Loucy (cell line): Measurements from ENCODE around the gene DLG1.

Experiments
- EZH2phosphoT487 ChIP-seq: fragments of 200-600 bp; IDR thresholded peaks from 2 replicates; pipeline ENCODE4 v1.6.1; 2018; ENCODE audit warnings: antibody characterized with exemption, mild to moderate bottlenecking, moderate library complexity, borderline replicate concordance
- TF ChIP-seq, protein P1 (sequence below): fragments of 200-600 bp; sonication (generic); conservative IDR thresholded peaks from 2 replicates; pipeline ENCODE4 v1.5.1; 2014; ENCODE audit warnings: mild to moderate bottlenecking, antibody characterized with exemption, low read length

DNA sequence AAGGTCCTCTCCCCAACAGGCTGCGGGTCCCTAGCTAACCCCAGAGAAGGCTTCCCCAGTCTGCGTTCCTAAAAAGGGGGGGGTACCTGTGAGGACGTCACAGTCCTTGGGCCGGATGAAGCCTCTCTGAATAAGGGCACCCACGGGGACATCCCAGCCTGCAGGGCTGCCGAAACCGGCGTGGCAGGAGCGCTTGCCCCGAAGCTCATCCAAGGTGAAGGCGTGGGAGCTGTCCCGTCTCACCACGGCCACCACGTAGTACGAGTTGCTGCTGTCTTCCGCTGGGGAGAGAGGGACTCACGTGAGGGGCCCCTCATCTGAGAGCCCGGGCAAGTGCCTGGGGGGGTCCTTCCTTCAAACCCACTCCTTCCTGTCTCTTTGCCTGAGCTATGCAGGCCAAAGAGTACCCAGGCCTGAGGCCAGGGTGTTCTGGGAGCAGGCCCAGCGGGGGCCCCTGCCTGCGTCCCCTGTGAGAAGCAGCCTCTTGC lies 288.8 kb downstream of the DLG1 start:
- TF ChIP-seq, protein P1, sequence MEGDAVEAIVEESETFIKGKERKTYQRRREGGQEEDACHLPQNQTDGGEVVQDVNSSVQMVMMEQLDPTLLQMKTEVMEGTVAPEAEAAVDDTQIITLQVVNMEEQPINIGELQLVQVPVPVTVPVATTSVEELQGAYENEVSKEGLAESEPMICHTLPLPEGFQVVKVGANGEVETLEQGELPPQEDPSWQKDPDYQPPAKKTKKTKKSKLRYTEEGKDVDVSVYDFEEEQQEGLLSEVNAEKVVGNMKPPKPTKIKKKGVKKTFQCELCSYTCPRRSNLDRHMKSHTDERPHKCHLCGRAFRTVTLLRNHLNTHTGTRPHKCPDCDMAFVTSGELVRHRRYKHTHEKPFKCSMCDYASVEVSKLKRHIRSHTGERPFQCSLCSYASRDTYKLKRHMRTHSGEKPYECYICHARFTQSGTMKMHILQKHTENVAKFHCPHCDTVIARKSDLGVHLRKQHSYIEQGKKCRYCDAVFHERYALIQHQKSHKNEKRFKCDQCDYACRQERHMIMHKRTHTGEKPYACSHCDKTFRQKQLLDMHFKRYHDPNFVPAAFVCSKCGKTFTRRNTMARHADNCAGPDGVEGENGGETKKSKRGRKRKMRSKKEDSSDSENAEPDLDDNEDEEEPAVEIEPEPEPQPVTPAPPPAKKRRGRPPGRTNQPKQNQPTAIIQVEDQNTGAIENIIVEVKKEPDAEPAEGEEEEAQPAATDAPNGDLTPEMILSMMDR: no peak
- TF ChIP-seq EZH2phosphoT487: no peak
